Vagina (tissue), 2 donors: Measurements from ENCODE around the gene L1CAM.

Experiments
- POLR2A ChIP-seq, 2 donors: fragments of 450-650 bp; IDR thresholded peaks; one replicate each; pipeline ENCODE4 v1.6.1; 2017; ENCODE audit warnings: antibody characterized with exemption in 2 of 2, mild to moderate bottlenecking in 2 of 2, moderate library complexity in 2 of 2
- POLR2AphosphoS5 ChIP-seq, 2 donors: sonication (generic); formaldehyde crosslinking; IDR thresholded peaks; one replicate each; pipeline ENCODE4 v1.9.0; 2017; ENCODE audit warnings: antibody characterized with exemption in 2 of 2, mild to moderate bottlenecking in 2 of 2, low read depth in 1 of 2; ENCODE audit not compliant: insufficient read depth in 1 of 2
- TF ChIP-seq, protein P1 (sequence below), 3 experiments: fragments of 450-650 bp in 2 of 3; fragments of 200-600 bp in 1 of 3; sonication (generic) in 1 of 3; IDR thresholded peaks; one replicate each; pipeline ENCODE4 v1.5.1; 2017 to 2019; ENCODE audit warnings: antibody characterized with exemption in 3 of 3, mild to moderate bottlenecking in 2 of 3, moderate library complexity in 2 of 3

DNA sequence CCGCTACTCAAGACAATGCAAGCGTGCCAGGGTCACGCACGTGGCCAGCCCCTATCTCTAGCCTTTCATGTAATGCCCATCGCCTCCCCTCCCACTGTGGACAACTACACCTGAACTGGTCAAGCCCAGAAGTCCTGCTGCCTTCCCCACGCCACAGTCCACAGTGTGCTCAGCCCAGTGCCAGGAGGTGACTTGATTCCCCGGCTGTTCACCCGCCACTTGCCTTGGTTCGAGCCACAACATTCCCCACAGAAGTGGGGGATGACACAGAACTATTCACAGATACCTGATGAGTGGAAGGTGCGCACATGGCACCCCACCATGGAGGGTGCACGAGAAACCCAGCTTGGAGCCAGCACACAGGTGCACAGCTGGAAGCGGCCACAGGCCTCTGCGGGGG lies 33.3 kb upstream of the L1CAM start:
- TF ChIP-seq, protein P1, sequence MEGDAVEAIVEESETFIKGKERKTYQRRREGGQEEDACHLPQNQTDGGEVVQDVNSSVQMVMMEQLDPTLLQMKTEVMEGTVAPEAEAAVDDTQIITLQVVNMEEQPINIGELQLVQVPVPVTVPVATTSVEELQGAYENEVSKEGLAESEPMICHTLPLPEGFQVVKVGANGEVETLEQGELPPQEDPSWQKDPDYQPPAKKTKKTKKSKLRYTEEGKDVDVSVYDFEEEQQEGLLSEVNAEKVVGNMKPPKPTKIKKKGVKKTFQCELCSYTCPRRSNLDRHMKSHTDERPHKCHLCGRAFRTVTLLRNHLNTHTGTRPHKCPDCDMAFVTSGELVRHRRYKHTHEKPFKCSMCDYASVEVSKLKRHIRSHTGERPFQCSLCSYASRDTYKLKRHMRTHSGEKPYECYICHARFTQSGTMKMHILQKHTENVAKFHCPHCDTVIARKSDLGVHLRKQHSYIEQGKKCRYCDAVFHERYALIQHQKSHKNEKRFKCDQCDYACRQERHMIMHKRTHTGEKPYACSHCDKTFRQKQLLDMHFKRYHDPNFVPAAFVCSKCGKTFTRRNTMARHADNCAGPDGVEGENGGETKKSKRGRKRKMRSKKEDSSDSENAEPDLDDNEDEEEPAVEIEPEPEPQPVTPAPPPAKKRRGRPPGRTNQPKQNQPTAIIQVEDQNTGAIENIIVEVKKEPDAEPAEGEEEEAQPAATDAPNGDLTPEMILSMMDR (IDR thresholded peaks at IDR 0.05) = no peak
- TF ChIP-seq POLR2A (IDR thresholded peaks at IDR 0.05) (no peak), POLR2AphosphoS5 (IDR thresholded peaks at IDR 0.05; ENCODE audit: insufficient read depth in 1 of 2, low read depth in 1 of 2) (no peak)
